IPS DF 19.7 (cell line): ENCODE results near the gene PCSK6.

ENCODE experiments used
- DNase-seq: peaks from one replicate; pipeline ENCODE4 v3.0.0-alpha.2; 2013; ENCODE audit warnings: low read depth, low spot score

PCSK6 gene

GRCh38 chr15:101447561-101448071, 41.9 kb downstream of the PCSK6 start:
- DNase-seq = no peak

- no peak for DNase-seq
Measured at GRCh38 chr15:101447168-101447533, 42.4 kb downstream of the PCSK6 start.

DNA sequence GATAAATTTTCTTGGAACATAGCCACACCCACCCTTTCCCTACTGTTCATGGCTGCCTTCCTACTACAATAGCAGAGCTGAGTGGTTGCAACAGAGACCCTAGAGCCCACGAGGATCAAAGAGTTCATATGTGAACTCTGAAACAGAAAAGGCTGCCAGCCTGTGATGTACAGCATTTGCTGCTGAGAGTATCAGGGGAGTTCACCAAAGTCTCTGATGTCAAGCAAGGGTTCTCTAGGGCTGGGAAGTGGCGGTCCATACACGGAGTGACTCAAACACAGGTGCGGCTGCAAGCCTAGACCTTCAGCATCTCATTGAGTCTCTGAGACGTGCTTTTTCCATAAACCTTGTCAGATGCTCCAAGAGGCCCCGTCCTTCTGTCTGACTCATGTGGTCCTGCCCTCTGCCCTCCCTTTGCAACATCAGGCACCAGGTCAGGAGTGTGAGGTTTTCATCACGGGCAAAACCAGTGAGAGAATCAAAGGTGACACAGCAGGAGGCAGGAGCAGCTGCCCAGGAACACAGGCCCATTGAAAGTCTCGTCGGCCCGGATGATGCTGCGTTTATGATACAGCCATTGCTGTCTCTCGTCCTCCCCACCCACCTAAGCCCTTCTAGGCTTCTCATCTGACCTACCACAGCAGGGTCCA, 42.9 kb downstream of the PCSK6 start:
- no peak for DNase-seq

DNA sequence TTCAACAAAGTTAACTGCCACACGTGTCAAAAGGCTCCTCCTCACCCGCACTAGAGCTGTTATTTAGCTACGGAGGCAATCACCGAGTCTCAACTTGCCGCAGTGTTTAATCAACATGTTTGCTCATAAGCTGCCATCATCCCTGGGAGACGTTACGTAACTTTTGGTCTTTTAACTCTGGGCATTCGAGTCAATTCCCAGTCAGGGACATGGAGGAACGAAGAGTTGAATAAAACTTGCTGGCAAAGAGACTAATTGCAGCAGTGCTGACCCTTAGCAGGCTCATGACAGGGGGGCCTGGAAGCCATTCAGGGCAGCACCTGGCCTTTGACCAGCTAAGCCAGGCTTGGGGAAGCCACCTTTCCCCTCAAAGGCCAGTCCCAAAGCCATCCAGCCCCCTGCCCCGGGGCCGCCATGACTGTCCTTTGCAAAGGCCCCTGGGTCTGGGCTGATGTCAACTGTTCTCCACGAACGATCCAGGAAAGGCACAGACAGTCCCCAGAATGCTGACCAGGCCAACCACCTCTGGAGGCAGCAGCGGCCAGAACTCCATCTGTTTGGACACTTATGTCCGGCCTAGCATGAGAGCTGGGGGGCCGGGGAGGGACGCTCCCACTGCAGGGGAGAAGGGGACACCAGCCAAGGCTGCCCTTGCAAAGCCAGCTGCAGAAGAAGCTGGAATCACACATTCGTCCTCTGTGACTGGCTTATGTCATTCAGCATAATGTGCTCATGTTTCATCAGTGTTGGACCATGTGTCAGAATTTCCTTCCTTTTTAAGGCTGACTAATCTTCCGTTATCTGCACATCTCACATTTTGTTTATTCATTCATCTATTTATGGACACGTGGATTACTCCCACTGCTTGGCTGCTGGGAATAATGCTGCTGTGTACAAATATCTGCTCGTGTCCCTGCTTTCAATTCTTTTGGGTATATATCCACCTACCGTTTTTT, 43.7 kb downstream of the PCSK6 start:
- no peak for DNase-seq

DNA sequence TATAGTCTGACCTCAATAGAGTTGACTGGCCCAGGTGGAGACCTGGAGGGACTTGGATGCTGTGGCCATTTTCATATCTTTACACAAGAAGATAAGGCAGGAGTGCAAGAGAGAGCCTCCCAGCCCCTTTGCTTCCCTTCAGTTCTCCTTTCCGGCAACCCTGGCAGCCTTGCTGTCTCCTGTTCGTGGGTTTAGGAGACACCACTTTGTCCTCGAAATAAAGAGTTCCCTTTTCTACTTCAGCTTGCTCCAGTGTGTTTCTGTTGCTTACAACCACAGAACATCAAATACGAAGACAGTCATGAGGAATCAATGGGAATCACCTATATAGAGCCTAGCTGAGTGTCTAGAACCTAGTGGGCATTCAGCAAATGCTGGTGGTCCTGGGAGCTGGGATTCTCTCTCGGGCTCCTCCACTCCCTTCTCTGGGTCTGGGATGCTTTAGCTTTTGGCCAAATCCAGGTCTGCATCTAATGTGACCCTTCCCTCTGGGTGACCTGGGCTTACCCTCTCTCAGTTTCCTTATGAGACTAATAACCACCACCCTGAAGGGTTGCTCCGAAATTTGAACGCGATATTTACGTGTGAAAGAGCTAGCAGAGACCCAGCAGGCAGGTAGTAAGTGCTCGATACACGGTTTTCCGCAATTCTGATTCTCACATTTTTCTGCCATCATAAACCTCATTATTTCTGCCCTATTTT, 44.5 kb downstream of the PCSK6 start:
- DNase-seq = no peak

DNA sequence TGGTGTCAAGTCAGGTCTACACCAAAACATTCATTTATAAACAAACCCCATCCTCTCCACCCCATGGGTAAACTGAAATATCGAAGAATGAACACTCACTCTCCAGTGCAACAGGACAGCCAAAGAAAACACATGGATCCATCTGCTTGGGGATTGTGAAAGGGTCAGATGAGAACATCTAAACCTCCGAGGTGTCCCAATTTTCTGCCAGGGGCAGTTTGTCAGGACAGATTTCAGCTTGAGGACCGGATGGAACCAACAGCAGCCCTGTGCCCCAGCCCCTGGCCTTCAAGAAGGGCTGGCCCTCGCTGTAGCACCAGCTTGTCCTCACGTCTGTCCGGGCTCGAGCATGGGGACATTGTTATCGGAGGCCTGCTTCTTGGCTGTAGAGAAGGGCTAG, 45.5 kb downstream of the PCSK6 start:
- no peak for DNase-seq

DNA sequence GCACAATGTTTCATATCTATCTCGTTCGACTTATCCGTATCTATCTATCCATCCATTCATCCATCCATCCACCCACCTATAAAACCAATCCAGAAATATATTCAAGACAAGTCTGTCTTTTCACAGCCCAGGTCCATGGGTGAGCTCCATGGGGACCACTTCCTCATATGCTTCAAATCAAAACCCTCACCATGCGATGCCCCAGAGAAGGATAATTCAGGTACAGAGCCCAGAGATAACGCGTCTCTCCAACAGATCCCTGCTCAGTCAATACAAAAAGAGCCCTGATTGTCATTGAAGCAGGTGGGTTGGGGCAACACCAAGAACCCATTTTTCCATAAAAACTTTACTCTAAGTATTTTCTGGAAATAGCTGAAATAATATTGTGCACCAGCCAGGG, 47.2 kb downstream of the PCSK6 start:
- DNase-seq = no peak

DNA sequence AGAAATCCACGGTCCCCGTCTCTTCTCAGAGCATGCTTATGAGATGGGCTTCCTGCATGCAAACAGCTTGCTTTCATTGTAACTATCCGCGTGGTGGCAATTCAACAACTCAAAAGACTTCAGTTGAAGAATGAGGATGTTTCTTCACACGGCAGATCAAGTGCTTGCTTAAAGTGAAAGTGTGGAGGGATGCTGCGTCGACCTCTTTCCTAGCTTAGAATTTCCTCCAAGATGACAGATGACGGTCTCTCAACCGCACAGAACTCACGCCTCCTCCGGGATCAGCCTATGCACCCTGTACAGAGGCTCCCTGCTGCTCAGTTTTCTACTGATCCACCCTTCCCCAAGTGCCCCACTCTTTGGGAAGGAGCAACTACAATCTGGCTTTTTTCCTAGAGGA, 47.8 kb downstream of the PCSK6 start:
- DNase-seq = no peak

DNA sequence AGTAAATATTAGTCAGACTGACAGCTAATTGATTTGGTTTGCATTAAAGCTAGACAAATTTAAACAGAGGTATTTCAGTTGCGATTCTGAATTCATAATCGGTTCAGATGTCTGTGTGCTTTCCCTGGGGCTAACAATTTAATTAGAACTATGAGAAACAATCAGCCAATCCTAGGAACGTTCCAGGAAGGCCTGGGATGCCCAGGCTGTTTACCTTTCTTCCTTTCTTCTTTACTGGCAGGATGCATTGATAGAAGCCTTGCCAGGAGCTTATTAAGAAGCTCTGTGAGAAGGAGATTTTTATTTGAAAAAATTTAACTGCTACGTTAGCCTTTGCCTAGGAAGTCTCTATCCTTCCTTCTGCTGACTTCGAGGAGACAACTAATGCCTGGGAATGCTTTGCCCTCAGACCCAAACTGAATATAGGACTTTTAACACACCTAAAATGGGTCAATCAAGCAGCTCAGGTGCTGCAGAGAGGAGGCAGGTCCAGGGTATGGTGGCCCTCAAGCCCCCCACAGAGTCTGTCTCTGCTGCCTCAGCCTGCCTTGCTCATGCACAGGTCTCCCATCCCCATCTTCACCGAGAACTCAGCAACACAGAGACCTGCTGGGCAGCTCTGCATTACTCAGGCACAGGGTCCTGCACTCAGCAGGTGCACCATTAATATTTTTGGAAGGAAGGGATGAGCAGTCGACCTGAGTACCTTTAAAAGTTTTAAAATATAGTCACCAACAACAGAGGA, 48.5 kb downstream of the PCSK6 start:
- no peak for DNase-seq

- no peak for DNase-seq
Measured at GRCh38 chr15:101439920-101440319, 49.6 kb downstream of the PCSK6 start.

DNA sequence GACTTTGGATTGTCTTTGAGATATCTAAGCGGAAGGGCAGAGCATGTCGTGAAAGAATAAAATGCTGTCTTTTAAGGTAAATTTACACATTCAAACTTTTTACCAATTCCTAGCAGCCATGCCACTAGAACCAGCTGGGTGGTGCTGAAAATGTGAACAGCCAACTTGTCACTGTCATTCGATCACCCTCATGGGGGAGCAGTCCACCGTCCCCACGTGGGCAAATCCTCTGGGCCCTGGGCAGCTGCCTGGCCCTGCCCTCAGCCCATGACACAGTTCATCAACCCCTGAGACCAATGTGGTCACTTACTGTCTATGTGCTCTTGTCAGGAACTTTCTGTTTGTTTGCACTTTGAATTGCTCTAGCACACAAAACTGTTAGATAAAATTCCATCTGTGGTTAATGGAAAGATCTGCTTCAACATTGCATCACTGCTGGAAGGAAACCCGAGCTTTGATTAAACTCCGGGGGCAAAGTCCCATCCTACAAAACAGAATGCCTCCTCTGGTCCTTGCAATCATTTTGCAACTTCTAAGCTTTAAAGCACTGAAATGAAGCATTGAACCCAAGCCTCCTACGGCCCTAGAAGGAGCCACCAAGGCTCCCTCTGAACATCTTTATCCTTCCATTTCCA, 50.1 kb downstream of the PCSK6 start:
- DNase-seq = no peak

- DNase-seq = no peak
Measured at GRCh38 chr15:101438482-101439284, 50.8 kb downstream of the PCSK6 start.

GRCh38 chr15:101437618-101438481, 51.7 kb downstream of the PCSK6 start:
- DNase-seq = no peak

- DNase-seq = no peak
Measured at GRCh38 chr15:101437209-101437608, 52.3 kb downstream of the PCSK6 start.

- no peak for DNase-seq
Measured at GRCh38 chr15:101436526-101436925, 53.0 kb downstream of the PCSK6 start.

GRCh38 chr15:101435761-101436160, 53.7 kb downstream of the PCSK6 start:
- DNase-seq = no peak

DNA sequence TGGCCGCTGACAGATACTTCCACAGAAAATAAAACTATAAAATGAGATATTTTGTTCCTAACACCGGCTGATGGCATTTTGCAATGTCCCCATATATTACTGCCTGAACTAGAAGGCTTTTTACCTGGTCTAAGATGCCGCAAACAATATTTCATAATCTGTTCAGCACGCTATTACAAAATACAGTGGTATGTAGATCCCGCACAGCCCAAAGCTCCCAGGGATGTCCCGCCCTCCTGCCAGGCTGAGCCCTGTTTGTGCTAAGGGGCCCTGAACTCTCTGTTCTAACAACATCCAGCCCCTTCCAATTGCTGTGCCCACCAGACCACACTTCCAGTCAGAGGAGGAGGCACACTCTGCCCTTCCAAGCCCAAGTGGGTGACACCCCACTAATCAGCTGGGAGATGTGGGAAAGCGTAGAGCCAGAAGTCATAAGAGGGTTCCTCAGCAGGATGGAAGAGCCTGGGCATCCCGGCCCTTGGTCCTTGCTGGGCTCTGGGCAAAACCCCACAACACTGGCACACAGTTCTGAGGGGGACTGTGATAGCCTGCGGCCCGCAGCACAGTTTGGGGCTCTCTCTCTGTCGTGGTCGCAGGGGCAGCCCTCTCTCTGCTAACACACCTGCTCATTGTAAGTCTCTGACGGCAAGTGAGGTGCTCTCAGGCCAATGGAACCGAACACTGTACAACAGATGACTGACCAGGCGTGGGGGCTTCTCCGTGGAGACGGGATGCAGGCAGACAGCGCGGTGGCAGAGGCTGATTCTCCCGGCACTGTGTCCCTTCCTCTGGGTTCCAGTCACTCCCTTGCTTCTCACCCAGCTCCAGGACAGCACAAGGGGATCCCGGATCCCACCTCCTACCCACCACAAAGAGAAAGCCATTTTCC, 55.2 kb downstream of the PCSK6 start:
- DNase-seq = no peak

DNA sequence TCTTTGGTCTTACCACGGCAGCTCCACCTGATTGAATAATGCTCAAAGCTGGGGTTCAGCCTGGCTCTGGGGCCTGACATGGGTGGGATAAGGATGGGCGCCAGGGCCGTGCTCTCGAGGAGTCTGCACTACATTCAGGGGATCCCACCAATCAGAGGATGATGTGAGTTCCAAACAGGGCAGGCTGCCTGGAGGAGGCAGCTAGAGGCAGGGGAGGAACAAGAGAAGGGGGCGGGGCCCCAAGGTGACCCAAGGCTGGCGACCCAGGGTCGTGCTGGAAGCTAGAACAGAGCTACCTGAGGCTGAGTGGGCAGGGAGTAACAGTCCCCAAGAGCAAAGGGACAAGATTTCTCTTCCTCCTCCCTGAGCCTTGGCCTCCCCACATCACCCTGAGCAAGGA, 56.1 kb downstream of the PCSK6 start:
- DNase-seq = no peak
